K562 (cell line): ENCODE results near the gene TCF23. TPM values are rescaled to one million over a fixed set of nuclear protein-coding genes. Genes with fewer than 3 reads are reported as not detected.

ENCODE experiments used
- ATAC-seq: fragments of 200-7000 bp; cut with Tn5 transposase; 3 replicates; pipeline ENCODE4 v1.9.1; 2020; ENCODE audit warnings: moderate library complexity
- BruUV-seq: library from RNA; stranded (reverse); fragments of 400-500 nt; replicated peaks from 2 replicates; lab custom pipeline; 2021; lab: Mats Ljungman, UMichigan
- CTCF ChIA-PET: fragments of 300-600 bp; formaldehyde crosslinking; extraction: SDS; loops from one replicate; lab custom pipeline; 2021; ENCODE audit warnings: low intra/inter-chr PET ratio; lab: Yijun Ruan, JAX
- POLR2A ChIA-PET: fragments of 300-600, 350-650 bp; sonication (Branson Sonifier 250); formaldehyde crosslinking; extraction: SDS; loops from one replicate; lab custom pipeline; 2021; ENCODE audit warnings: antibody characterized with exemption, inconsistent platforms; lab: Yijun Ruan, JAX
- DNase-seq, 4 experiments: peaks; one replicate each; pipeline versions ENCODE4 v3.0.0 to v3.0.0-alpha.2; 2011 to 2018; ENCODE audit warnings: low spot score in 3 of 4, mixed read lengths in 3 of 4; ENCODE audit errors: extremely low read depth in 1 of 4
- FAIRE-seq: peaks from 2 replicates; lab custom pipeline; 2011; peaks lifted over from hg19 to GRCh38; lab: Jason Lieb, UNC
- H2AFZ ChIP-seq: 2 replicates; pipeline ENCODE4 v1.6.0; 2011; ENCODE audit warnings: low read depth, low read length, control low read depth, inconsistent platforms
- H3K27ac ChIP-seq: fragments of 200-600 bp; 3 replicates; pipeline ENCODE4 v1.8.0; 2011; ENCODE audit warnings: low read depth, mild to moderate bottlenecking, control low read depth, inconsistent platforms, low read length, moderate library complexity, mixed read lengths; ENCODE audit errors: extremely low read depth
- H3K27me3 ChIP-seq, 2 experiments: fragments of 300-600 bp in 1 of 2; 2 replicates in 1 of 2; 3 replicates in 1 of 2; pipeline versions ENCODE4 v1.6.0 to v1.8.0; 2011; ENCODE audit warnings: inconsistent platforms in 2 of 2, low read length in 2 of 2, mild to moderate bottlenecking in 1 of 2, mixed read lengths in 1 of 2, moderate library complexity in 1 of 2; ENCODE audit not compliant: control insufficient read depth in 2 of 2, insufficient read depth in 2 of 2
- H3K36me3 ChIP-seq: fragments of 300-600 bp; 3 replicates; pipeline ENCODE4 v1.8.0; 2011; ENCODE audit warnings: mild to moderate bottlenecking, low read length, inconsistent platforms; ENCODE audit not compliant: control insufficient read depth, insufficient read depth
- H3K4me1 ChIP-seq, 2 experiments: fragments of 200-600 bp in 1 of 2; replicated peaks in 1 of 2; 2 replicates in 1 of 2; 3 replicates in 1 of 2; pipeline versions ENCODE4 v1.5.1 to v1.8.0; 2011; ENCODE audit warnings: inconsistent platforms in 2 of 2, low read length in 2 of 2, mild to moderate bottlenecking in 1 of 2, mixed read lengths in 1 of 2, moderate library complexity in 1 of 2; ENCODE audit not compliant: control insufficient read depth in 2 of 2, insufficient read depth in 2 of 2
- H3K4me2 ChIP-seq: 2 replicates; pipeline ENCODE4 v1.6.1; 2011; ENCODE audit warnings: low read length, control low read depth, inconsistent platforms, mixed read lengths; ENCODE audit not compliant: insufficient read depth
- H3K4me3 ChIP-seq: fragments of 200-600 bp; sonication (generic), shearing (Covaris generic); 2 replicates; pipeline ENCODE4 v1.5.1; 2016; ENCODE audit warnings: control low read depth, inconsistent platforms
- H3K79me2 ChIP-seq: fragments of 200-600 bp; 3 replicates; pipeline ENCODE4 v1.8.0; 2011; ENCODE audit warnings: low read length, inconsistent platforms; ENCODE audit not compliant: control insufficient read depth, insufficient read depth
- H3K9ac ChIP-seq, 2 experiments: 2 replicates each; pipeline versions ENCODE4 v1.6.0 to v1.6.1; 2011; ENCODE audit warnings: low read depth in 2 of 2, low read length in 2 of 2, control low read depth in 1 of 2, inconsistent platforms in 1 of 2, mild to moderate bottlenecking in 1 of 2, mixed read lengths in 1 of 2; ENCODE audit not compliant: insufficient read depth in 1 of 2
- H3K9me1 ChIP-seq: one replicate; pipeline ENCODE4 v1.6.0; 2011; ENCODE audit warnings: inconsistent platforms, mild to moderate bottlenecking, low read length, moderate library complexity; ENCODE audit not compliant: control insufficient read depth, insufficient read depth
- H3K9me3 ChIP-seq: replicated peaks from 2 replicates; pipeline ENCODE4 v1.5.1; 2011; ENCODE audit warnings: low read depth, low read length, inconsistent platforms; ENCODE audit not compliant: control insufficient read depth, insufficient read depth
- H4K20me1 ChIP-seq: replicated peaks from 2 replicates; pipeline ENCODE4 v1.6.1; 2011; ENCODE audit warnings: low read length, inconsistent platforms, mixed read lengths; ENCODE audit not compliant: control insufficient read depth, insufficient read depth
- ARHGAP35 ChIP-seq: fragments of 450-650 bp; IDR thresholded peaks from 2 replicates; pipeline ENCODE4 v1.6.1; 2018; ENCODE audit not compliant: partially characterized antibody
- CHD2 ChIP-seq: IDR thresholded peaks from 2 replicates; pipeline ENCODE4 v1.6.1; 2011; ENCODE audit warnings: low read depth, low read length
- ETV6 ChIP-seq, 3 experiments: fragments of 150-350 bp in 1 of 3; sonication (generic) in 1 of 3; formaldehyde crosslinking in 1 of 3; IDR thresholded peaks; 2 replicates each; pipeline versions ENCODE4 v1.6.1 to v1.8.0; 2014 to 2022; ENCODE audit warnings: borderline replicate concordance in 2 of 3, low read depth in 2 of 3, antibody characterized with exemption in 1 of 3, low read length in 1 of 3, mild to moderate bottlenecking in 1 of 3, missing genetic modification reagents in 1 of 3
- MTA1 ChIP-seq: fragments of 450-650 bp; IDR thresholded peaks from 2 replicates; pipeline ENCODE4 v1.6.1; 2017; ENCODE audit warnings: borderline replicate concordance
- POLR2AphosphoS5 ChIP-seq: IDR thresholded peaks from 2 replicates; pipeline ENCODE4 v1.6.1; 2011; ENCODE audit warnings: mild to moderate bottlenecking, low read depth, low read length, moderate library complexity; ENCODE audit not compliant: control insufficient read depth, insufficient read depth
- SAP30 ChIP-seq: fragments of 200-600 bp; sonication (generic); IDR thresholded peaks from 2 replicates; pipeline ENCODE4 v1.6.1; 2012; ENCODE audit warnings: borderline replicate concordance, low read depth, mild to moderate bottlenecking, moderate library complexity, low read length, control low read depth, inconsistent platforms; ENCODE audit not compliant: insufficient read depth, poor library complexity, severe bottlenecking
- SREBF1 ChIP-seq: fragments of 150-350 bp; IDR thresholded peaks from 2 replicates; pipeline ENCODE4 v1.6.1; 2014; ENCODE audit warnings: antibody characterized with exemption, low read depth, low read length, borderline replicate concordance
- TSHZ1 ChIP-seq: fragments of 250-450 bp; sonication (Bioruptor Pico); IDR thresholded peaks from 2 replicates; pipeline ENCODE4 v1.4.0; 2020; ENCODE audit warnings: mild to moderate bottlenecking, moderate library complexity
- ZNF609 ChIP-seq: sonication (generic); formaldehyde crosslinking; IDR thresholded peaks from 2 replicates; pipeline ENCODE4 v1.8.1; 2023; ENCODE audit warnings: missing genetic modification reagents, mild to moderate bottlenecking, borderline replicate concordance
- WGBS: fragments of 100-300 bp; shearing (Covaris generic); methylation state at CpG from one replicate; pipeline ENCODE4 v1.1.6; 2016; ENCODE audit warnings: low coverage, mixed read lengths; ENCODE audit not compliant: insufficient coverage; ENCODE audit errors: missing lambda C conversion rate; 5-methylcytosine and 5-hydroxymethylcytosine counted together
- in situ Hi-C: fragments of 300-500 bp; cut with MboI; formaldehyde crosslinking; loops from 4 replicates; pipeline ENCODE4 v1.15.0; 2018; ENCODE audit warnings: inconsistent platforms, mixed read lengths
- intact Hi-C: fragments of 100-400 bp; cut with micrococcal nuclease; formaldehyde crosslinking; loops from 2 replicates; pipeline ENCODE4 v1.14.2; 2022
- polyA plus RNA-seq, 8 experiments: library from polyadenylated mRNA; depleted of rRNA in 4 of 8; stranded (reverse) in 5 of 8; unstranded in 3 of 8; fragments of >200 nt; fragmentation: Nextera tagmentation in 2 of 8; fragmentation: Illumina TruSeq in 1 of 8; extraction: Ambion mirVana in 2 of 8; extraction: Trizol in 1 of 8; gene quantifications; 2 replicates each; pipeline versions ENCODE4 v1.2.1 to v1.2.3, GENCODE V29; 2011 to 2014; ENCODE audit warnings: inconsistent platforms in 1 of 8, missing spikeins in 1 of 8
- total RNA-seq, 7 experiments: library from RNA; depleted of rRNA in 6 of 7; stranded (reverse); fragments of >200 nt in 6 of 7; fragmentation: Illumina TruSeq in 2 of 7; extraction: Trizol in 2 of 7; gene quantifications; 2 replicates each; pipeline versions ENCODE4 v1.2.1 to v1.2.3, GENCODE V29; 2011 to 2021; ENCODE audit warnings: low replicate concordance in 1 of 7

Gene TCF23
- total and polyA plus RNA-seq, 9 of the 15 experiments (the other 6 are each of a cell fraction or from before 2014, with no cell fraction given) = 0.07 TPM; not detected in 8

GRCh38 chr2:27174638-27175037 is 25.8 kb downstream of the TCF23 start:
- no peak overlapping the region for H3K9ac ChIP-seq
- intact Hi-C loops = no loop called here
- POLR2A ChIA-PET = interaction anchor here (0.6 to 1.9 kb wide), 4 partner anchors 9 to 38 kb away, joined by 3 to 8 read pairs (median 4); no protein-coding TSS in a partner anchor
- BruUV-seq = no TSS peak
- H3K9me3 ChIP-seq = no peaks in the 10 kb centered on the region
- CTCF ChIA-PET = no interaction called here
- H3K27ac ChIP-seq = no peak overlapping the region
- no peaks in the 10 kb centered on the region for H3K79me2 ChIP-seq
- H3K4me1 ChIP-seq = peaks cover 8 to 9% of the 10 kb centered on the region in 2 experiments; a peak in 3 of 5 replicates
- no peak for DNase-seq
- no peaks in the 10 kb centered on the region for H4K20me1 ChIP-seq
- no peak overlapping the region for H2AFZ ChIP-seq
- WGBS = 2% methylated on average over 6 of the region's 6 CpGs
- no peaks in the 10 kb centered on the region for H3K36me3 ChIP-seq
- TF ChIP-seq POLR2AphosphoS5 (no peak), CHD2 (no peak), SAP30 (no peak), ETV6 (IDR thresholded peaks at IDR 0.05; ENCODE audit: borderline replicate concordance in 1 of 2, low read depth in 2 of 2, low read length in 1 of 2) (no peak), ETV6 (CRISPR knock-in tag; IDR thresholded peaks at IDR 0.05; ENCODE audit: borderline replicate concordance) (no peak), ZNF609 (CRISPR knock-in tag) (no peak), SREBF1 (no peak), MTA1 (no peak), ARHGAP35 (no peak), TSHZ1 (CRISPR knock-in tag) (no peak)
- no peaks in the 10 kb centered on the region for H3K9me1 ChIP-seq
- FAIRE-seq = no peak
- in situ Hi-C loops = no loop called here
- no peak overlapping the region for H3K4me2 ChIP-seq
- ATAC-seq = peak; percentile 42; the same call in 2 of the 3 replicates
- peaks cover 17 to 42% of the 10 kb centered on the region in 2 experiments; a peak in 4 of 5 replicates for H3K27me3 ChIP-seq
- no peak overlapping the region for H3K4me3 ChIP-seq
